GM10266 (cell line): Measurements from ENCODE around the gene TMIGD1.

Experiments used
- DNase-seq: peaks from one replicate; pipeline ENCODE4 v3.0.0; 2012; ENCODE audit errors: extremely low spot score
- CTCF ChIP-seq: IDR thresholded peaks from 2 replicates; pipeline ENCODE4 v1.5.1; 2012; ENCODE audit warnings: mild to moderate bottlenecking, low read depth; ENCODE audit not compliant: control insufficient read depth, insufficient read depth; ENCODE audit errors: missing control alignments

The TMIGD1 gene

GRCh38 chr17:30378825-30379302 lies 45.0 kb upstream of the TMIGD1 start, which contains the start of gene CPD:
TSS of gene CPD (plus strand) at chr17:30378927. CDS start at chr17:30378981, 54 bp downstream.
- DNase-seq, result peak; percentile 98
- no peak for TF ChIP-seq CTCF

GRCh38 chr17:30378241-30378824 lies 44.5 kb upstream of the TMIGD1 start:
- TF ChIP-seq CTCF, result no peak

GRCh38 chr17:30377574-30378240 lies 43.9 kb upstream of the TMIGD1 start:
- no peak for DNase-seq
- TF ChIP-seq CTCF, result no peak

More at GRCh38 chr17:30378241-30378824, 44.5 kb upstream of the TMIGD1 start:
- DNase-seq, result no peak

GRCh38 chr17:30376621-30377452 lies 43.0 kb upstream of the TMIGD1 start:
- no peak for TF ChIP-seq CTCF
- DNase-seq, result peak; percentile 46

GRCh38 chr17:30375661-30376060 lies 41.8 kb upstream of the TMIGD1 start:
- DNase-seq, result no peak
- TF ChIP-seq CTCF, result no peak

GRCh38 chr17:30372755-30373154 lies 38.9 kb upstream of the TMIGD1 start:
- no peak for TF ChIP-seq CTCF
- no peak for DNase-seq
